Transverse colon (tissue), 4 donors: ENCODE results near the gene CD70.

ENCODE experiments used
- CTCF ChIP-seq, 5 experiments: fragments of 200-600 bp in 3 of 5; fragments of 450-650 bp in 2 of 5; sonication (generic) in 3 of 5; IDR thresholded peaks; 1 replicate in 2 of 5; 2 replicates in 3 of 5; pipeline ENCODE4 v1.5.1; 2016 to 2017; ENCODE audit warnings: antibody characterized with exemption in 5 of 5, inconsistent platforms in 3 of 5, mild to moderate bottlenecking in 2 of 5, moderate library complexity in 1 of 5
- EP300 ChIP-seq: sonication (generic); formaldehyde crosslinking; IDR thresholded peaks from one replicate; pipeline ENCODE4 v1.6.1; 2017; ENCODE audit warnings: antibody characterized with exemption, low read depth
- POLR2A ChIP-seq: fragments of 450-650 bp; IDR thresholded peaks from one replicate; pipeline ENCODE4 v1.6.1; 2016; ENCODE audit warnings: antibody characterized with exemption, mild to moderate bottlenecking, moderate library complexity
- POLR2AphosphoS5 ChIP-seq, 3 donors: sonication (generic); formaldehyde crosslinking; IDR thresholded peaks; one replicate each; pipeline ENCODE4 v1.6.1; 2016; ENCODE audit warnings: antibody characterized with exemption in 3 of 3

GRCh38 chr19:6573350-6573749 is 17.6 kb downstream of the CD70 start:
- TF ChIP-seq CTCF (IDR thresholded peaks at IDR 0.05), result no peak
- TF ChIP-seq EP300, result no peak
- no peak for TF ChIP-seq POLR2A
- no peak for TF ChIP-seq POLR2AphosphoS5 (IDR thresholded peaks at IDR 0.05)
